GM04503 (cell line): ENCODE results near the gene SLC38A6.

Experiments
- DNase-seq: peaks from one replicate; pipeline ENCODE4 v3.0.0-alpha.2; 2012; ENCODE audit warnings: low read depth

Gene SLC38A6

DNA sequence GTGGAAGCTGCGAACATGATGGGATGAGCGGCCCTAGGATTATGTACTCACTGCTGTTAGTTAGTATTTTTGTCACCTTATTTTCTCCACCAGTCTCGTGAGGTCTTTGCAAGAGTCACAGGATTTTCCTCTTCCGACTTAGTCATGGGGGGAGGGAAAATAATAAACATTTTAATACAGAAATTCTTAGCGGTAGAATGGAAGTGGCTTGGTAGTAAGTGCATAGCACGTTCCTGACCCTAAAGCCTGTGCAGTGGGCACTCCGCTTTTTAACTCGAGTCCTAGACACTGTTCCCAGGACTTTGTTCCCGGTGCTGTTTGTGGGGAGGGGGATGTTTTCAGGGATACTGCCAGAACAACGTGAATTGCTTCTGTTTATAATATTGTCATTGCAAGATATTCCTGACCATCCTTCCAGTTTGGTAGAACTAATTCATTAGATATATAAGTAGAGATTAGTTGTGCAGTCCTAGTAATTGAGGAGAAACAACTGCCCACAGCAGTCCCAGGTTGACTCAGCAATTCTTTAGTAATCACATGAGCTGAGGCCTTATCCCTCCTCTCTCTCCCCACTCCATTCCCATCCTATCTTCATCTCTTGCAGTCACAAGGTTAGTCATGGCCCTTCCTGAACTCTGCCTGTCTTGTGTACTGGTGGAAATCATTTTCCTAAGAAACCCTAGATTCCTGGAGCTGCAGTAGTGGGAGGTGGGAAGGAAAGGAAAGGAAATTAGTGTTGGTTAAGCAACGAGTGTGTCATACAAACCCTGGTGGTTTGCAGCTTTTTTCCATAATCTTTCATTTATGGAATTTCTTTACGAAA, 799 bp downstream of the SLC38A6 start:
- peak; percentile 53 for DNase-seq

- DNase-seq, result no peak
Observed at GRCh38 chr14:60984196-60984595, 3.2 kb downstream of the SLC38A6 start.

DNA sequence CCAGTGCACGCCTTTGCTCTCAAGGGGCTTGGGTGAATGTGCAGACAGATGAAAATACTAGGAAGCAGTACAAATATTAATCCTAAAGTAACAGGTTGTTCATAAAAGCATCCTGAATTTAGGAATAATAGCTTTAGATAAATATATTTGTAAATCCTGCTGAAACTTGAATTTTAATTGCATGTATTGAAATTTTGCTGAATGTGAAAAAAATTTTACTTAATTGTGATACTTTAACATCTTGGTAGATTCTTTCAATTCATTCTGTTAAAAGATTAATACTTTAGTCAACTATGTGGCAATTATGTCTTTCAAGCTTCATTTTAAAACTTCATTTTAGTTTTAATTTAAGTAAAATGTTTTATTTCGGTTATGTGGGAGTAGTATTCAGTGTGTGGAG, 5.5 kb downstream of the SLC38A6 start:
- no peak for DNase-seq

GRCh38 chr14:60989599-60989998, 8.6 kb downstream of the SLC38A6 start:
- DNase-seq, result no peak

DNA sequence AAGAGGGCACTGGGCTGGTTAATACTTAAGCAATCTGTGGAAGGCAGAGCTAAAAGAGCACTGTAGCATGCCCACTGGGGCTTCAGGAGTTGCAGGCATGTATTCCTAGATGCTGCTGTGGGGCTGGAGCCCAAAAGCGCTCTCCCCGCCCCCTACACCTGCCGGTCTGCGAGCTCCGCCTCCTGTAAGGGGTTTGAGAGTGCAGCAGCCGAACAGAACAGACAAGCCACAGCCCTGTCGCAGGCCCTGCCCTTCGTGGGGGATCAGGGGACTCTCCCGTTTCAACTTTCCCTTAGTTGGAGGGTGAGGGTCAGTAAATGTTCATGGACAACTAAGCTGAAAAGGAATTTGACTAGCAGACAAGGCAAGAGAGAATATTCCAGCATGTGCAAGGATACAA, 17.6 kb downstream of the SLC38A6 start:
- DNase-seq, result no peak

DNA sequence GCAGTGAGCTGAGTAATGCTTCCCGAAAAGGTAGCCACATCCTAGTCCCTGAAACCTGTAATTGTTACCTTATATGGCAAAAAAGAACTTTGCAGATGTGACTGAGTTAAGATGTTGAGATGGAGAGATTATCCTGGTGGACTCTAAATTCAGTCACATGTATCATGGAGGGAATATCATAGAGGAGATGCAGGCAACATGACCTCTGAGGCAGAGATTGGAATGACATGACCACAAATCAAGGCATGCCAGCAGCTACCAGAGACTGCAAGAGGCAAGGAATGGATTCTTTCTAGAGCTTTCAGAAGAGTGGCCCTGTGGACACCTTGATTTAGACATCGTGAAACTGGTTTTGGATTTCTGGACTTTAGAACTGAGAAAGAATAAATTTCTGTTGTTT, 18.5 kb downstream of the SLC38A6 start:
- DNase-seq, result no peak

DNA sequence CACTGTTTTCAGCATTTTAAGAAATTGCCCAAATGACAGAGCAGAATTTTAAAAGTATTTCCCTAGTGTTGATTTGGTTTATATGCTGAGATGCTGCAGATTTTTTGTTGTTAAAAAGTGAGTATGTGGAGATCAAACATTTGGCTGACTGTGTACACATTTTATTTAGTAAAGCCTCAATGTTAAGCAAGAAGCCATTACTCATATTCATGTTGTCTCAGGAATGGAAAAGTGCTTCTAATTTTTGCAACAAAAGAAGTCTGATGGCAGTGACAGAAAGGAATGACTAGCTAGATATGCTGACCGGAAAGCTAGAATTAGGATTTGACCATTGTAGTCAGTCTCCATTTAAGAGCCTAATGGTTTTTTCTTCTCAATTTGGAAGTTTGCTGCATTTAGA, 22.5 kb downstream of the SLC38A6 start:
- DNase-seq, result peak; percentile 39

DNA sequence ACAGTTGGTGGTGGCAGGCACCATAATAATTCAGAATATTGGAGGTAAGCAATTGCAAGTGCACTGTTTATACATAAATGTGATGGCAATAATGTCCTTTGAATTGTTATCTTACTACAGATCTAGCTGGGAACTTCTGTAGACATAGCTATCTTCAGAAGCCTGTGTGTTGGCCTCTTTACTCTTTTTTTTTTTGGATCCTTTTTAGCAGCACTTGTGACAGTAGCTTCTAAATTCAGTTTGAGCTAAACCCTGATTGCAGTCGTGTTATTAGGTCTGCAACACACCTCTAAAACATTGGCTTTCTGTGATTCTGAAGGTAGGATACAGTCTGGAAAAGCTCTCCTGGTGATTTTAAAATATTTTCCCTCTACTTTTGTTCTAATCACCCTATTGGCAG, 38.5 kb downstream of the SLC38A6 start:
- DNase-seq, result no peak

GRCh38 chr14:61025251-61026223, 44.5 kb downstream of the SLC38A6 start:
- no peak for DNase-seq

- DNase-seq, result no peak
Observed at GRCh38 chr14:61026526-61026925, 45.5 kb downstream of the SLC38A6 start.

DNA sequence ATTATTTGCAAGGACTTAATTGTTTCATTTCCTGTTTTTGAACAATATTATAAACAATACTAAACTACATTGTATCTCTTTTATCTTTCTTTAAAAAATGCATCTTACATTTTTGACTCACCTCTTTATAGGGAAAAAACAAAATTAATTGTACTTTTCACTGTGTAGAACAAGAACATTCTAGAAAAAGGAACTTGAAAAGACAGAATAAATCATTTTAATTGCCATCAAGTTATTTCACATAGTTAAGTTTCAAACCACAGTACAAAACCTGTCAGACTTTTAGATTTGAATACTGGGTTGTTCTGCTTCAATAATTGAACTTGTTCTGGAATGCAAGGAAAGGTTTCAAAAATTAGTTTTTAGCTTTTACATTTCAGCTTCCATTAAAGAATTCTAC, 50.0 kb downstream of the SLC38A6 start:
- no peak for DNase-seq

GRCh38 chr14:61033054-61033453, 52.0 kb downstream of the SLC38A6 start:
- DNase-seq, result no peak

DNA sequence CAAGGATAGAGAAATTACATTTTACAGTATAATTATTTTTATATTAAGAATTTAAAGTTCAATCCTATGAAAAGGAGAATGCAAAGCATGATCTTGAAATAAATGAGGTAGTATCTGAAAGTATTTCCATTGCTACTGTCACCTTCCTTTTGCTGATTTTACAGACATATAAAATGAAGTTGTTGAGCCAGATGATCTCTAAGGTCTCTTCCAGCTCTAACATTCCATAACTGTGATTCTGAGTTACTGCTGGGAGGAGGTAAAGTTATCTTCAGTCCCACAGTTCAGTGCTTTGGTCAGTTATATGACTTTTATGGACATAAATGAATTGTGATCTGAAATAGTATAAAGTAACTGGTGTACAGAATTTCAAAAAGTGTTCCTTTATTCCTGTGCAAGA, 52.8 kb downstream of the SLC38A6 start:
- no peak for DNase-seq

DNA sequence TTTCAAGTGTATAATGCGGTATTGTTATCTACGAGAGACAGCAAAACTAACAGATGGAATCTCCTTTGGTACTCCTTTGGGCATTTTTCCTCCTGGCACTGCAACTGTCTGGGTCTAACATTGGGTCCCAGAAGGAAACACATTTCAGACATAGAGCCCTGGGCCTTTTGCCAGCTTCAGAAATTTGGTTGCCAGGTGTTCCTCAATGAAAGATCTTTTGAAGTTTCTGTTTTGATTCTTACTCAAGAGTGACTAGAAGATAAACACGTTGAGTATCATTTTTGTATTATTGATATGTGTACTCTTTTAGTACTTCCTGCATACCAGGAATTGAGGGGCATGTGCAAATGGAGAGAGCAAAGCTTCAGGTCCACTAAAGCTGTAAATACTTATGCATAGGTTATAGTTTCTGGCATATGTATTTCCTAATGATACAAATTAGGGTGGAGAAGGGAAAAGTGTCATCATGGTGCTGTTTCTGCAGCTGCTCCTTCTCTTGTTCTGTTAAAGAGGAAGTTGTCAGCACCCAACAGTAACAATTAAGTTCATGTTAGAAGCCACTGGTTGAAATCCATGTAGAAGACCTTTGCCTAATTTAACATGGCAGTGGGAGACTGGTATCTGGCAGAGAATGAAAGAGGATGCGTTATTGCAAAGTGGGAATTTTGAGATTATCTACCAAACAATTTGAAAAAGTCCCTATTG, 53.5 kb downstream of the SLC38A6 start:
- DNase-seq, result no peak

- DNase-seq, result no peak
Observed at GRCh38 chr14:61037215-61037614, 56.2 kb downstream of the SLC38A6 start.

GRCh38 chr14:61041704-61042103, 60.7 kb downstream of the SLC38A6 start:
- DNase-seq, result no peak

DNA sequence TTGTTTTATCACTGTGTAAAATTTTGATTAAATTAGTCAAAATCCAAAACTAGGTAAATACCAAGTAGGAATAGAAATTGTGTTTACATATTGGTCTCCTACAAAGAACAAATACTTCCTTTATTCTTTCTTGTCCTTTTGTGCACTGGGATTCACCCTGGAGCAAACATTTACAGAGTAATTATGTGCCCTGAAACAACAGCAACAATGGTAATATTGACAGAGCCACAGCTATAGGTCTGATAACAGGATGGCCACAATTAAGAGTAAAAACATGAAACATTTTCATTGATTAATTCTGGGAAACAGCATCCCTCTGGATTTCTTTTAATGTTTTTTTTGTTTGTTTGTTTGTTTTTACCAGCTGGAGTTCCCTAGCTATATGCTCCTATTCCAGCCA, 61.2 kb downstream of the SLC38A6 start:
- no peak for DNase-seq

- DNase-seq, result no peak
Observed at GRCh38 chr14:61043506-61043905, 62.5 kb downstream of the SLC38A6 start.

GRCh38 chr14:61047021-61047420, 66.0 kb downstream of the SLC38A6 start:
- no peak for DNase-seq

- peak; percentile 62 for DNase-seq
Observed at GRCh38 chr14:61048640-61049039, 67.6 kb downstream of the SLC38A6 start.

- DNase-seq, result no peak
Observed at GRCh38 chr14:61050417-61050816, 69.4 kb downstream of the SLC38A6 start.

DNA sequence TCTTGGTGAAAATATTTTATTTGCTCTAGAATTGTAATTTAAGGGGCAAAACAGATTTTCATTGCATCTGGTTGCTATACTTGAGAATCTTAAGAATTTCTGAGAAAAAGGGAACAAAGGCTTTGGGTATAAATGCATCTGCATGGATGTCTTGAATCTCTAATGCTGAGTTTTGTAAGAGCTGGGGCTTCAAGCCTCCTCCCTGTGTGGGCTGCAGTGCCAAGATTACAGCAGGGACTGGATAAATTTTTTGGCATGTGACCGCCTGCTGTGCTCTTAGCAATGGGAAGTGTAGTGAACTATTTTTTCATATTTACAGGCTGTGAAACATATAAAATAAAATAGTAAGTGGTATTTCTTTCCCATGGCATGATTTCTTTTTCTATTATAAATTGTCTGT, 70.0 kb downstream of the SLC38A6 start:
- no peak for DNase-seq
